K562 (cell line): ENCODE results near the gene RSPRY1. TPM values are rescaled to one million over a fixed set of nuclear protein-coding genes. Genes with fewer than 3 reads are reported as not detected.

Experiments
- ATAC-seq: fragments of 200-7000 bp; cut with Tn5 transposase; 3 replicates; pipeline ENCODE4 v1.9.1; 2020; ENCODE audit warnings: moderate library complexity
- BruUV-seq: library from RNA; stranded (reverse); fragments of 400-500 nt; replicated peaks from 2 replicates; lab custom pipeline; 2021; lab: Mats Ljungman, UMichigan
- CTCF ChIA-PET: fragments of 300-600 bp; formaldehyde crosslinking; extraction: SDS; loops from one replicate; lab custom pipeline; 2021; ENCODE audit warnings: low intra/inter-chr PET ratio; lab: Yijun Ruan, JAX
- POLR2A ChIA-PET: fragments of 300-600, 350-650 bp; sonication (Branson Sonifier 250); formaldehyde crosslinking; extraction: SDS; loops from one replicate; lab custom pipeline; 2021; ENCODE audit warnings: antibody characterized with exemption, inconsistent platforms; lab: Yijun Ruan, JAX
- DNase-seq, 4 experiments: peaks; one replicate each; pipeline versions ENCODE4 v3.0.0 to v3.0.0-alpha.2; 2011 to 2018; ENCODE audit warnings: low spot score in 3 of 4, mixed read lengths in 3 of 4; ENCODE audit errors: extremely low read depth in 1 of 4
- FAIRE-seq: peaks from 2 replicates; lab custom pipeline; 2011; peaks lifted over from hg19 to GRCh38; lab: Jason Lieb, UNC
- H2AFZ ChIP-seq: 2 replicates; pipeline ENCODE4 v1.6.0; 2011; ENCODE audit warnings: low read depth, low read length, control low read depth, inconsistent platforms
- H3K27ac ChIP-seq: fragments of 200-600 bp; 3 replicates; pipeline ENCODE4 v1.8.0; 2011; ENCODE audit warnings: low read depth, mild to moderate bottlenecking, control low read depth, inconsistent platforms, low read length, moderate library complexity, mixed read lengths; ENCODE audit errors: extremely low read depth
- H3K27me3 ChIP-seq, 2 experiments: fragments of 300-600 bp in 1 of 2; 2 replicates in 1 of 2; 3 replicates in 1 of 2; pipeline versions ENCODE4 v1.6.0 to v1.8.0; 2011; ENCODE audit warnings: inconsistent platforms in 2 of 2, low read length in 2 of 2, mild to moderate bottlenecking in 1 of 2, mixed read lengths in 1 of 2, moderate library complexity in 1 of 2; ENCODE audit not compliant: control insufficient read depth in 2 of 2, insufficient read depth in 2 of 2
- H3K36me3 ChIP-seq: fragments of 300-600 bp; 3 replicates; pipeline ENCODE4 v1.8.0; 2011; ENCODE audit warnings: mild to moderate bottlenecking, low read length, inconsistent platforms; ENCODE audit not compliant: control insufficient read depth, insufficient read depth
- H3K4me1 ChIP-seq, 2 experiments: fragments of 200-600 bp in 1 of 2; replicated peaks in 1 of 2; 2 replicates in 1 of 2; 3 replicates in 1 of 2; pipeline versions ENCODE4 v1.5.1 to v1.8.0; 2011; ENCODE audit warnings: inconsistent platforms in 2 of 2, low read length in 2 of 2, mild to moderate bottlenecking in 1 of 2, mixed read lengths in 1 of 2, moderate library complexity in 1 of 2; ENCODE audit not compliant: control insufficient read depth in 2 of 2, insufficient read depth in 2 of 2
- H3K4me2 ChIP-seq: 2 replicates; pipeline ENCODE4 v1.6.1; 2011; ENCODE audit warnings: low read length, control low read depth, inconsistent platforms, mixed read lengths; ENCODE audit not compliant: insufficient read depth
- H3K4me3 ChIP-seq: fragments of 200-600 bp; sonication (generic), shearing (Covaris generic); 2 replicates; pipeline ENCODE4 v1.5.1; 2016; ENCODE audit warnings: control low read depth, inconsistent platforms
- H3K79me2 ChIP-seq: fragments of 200-600 bp; 3 replicates; pipeline ENCODE4 v1.8.0; 2011; ENCODE audit warnings: low read length, inconsistent platforms; ENCODE audit not compliant: control insufficient read depth, insufficient read depth
- H3K9ac ChIP-seq, 2 experiments: 2 replicates each; pipeline versions ENCODE4 v1.6.0 to v1.6.1; 2011; ENCODE audit warnings: low read depth in 2 of 2, low read length in 2 of 2, control low read depth in 1 of 2, inconsistent platforms in 1 of 2, mild to moderate bottlenecking in 1 of 2, mixed read lengths in 1 of 2; ENCODE audit not compliant: insufficient read depth in 1 of 2
- H3K9me1 ChIP-seq: one replicate; pipeline ENCODE4 v1.6.0; 2011; ENCODE audit warnings: inconsistent platforms, mild to moderate bottlenecking, low read length, moderate library complexity; ENCODE audit not compliant: control insufficient read depth, insufficient read depth
- H3K9me3 ChIP-seq: replicated peaks from 2 replicates; pipeline ENCODE4 v1.5.1; 2011; ENCODE audit warnings: low read depth, low read length, inconsistent platforms; ENCODE audit not compliant: control insufficient read depth, insufficient read depth
- H4K20me1 ChIP-seq: replicated peaks from 2 replicates; pipeline ENCODE4 v1.6.1; 2011; ENCODE audit warnings: low read length, inconsistent platforms, mixed read lengths; ENCODE audit not compliant: control insufficient read depth, insufficient read depth
- CBFA2T2 ChIP-seq: fragments of 450-650 bp; conservative IDR thresholded peaks from 2 replicates; pipeline ENCODE4 v1.6.1; 2017; ENCODE audit warnings: mild to moderate bottlenecking
- FOXM1 ChIP-seq, 2 experiments: fragments of 450-650 bp in 1 of 2; sonication (generic) in 1 of 2; formaldehyde crosslinking in 1 of 2; IDR thresholded peaks; 2 replicates each; pipeline versions ENCODE4 v1.6.1 to v1.9.0; 2017 to 2022; ENCODE audit warnings: low read depth in 2 of 2, mild to moderate bottlenecking in 2 of 2, missing genetic modification reagents in 1 of 2, moderate library complexity in 1 of 2
- HDAC3 ChIP-seq: fragments of 450-650 bp; IDR thresholded peaks from 2 replicates; pipeline ENCODE4 v1.6.1; 2018; ENCODE audit warnings: borderline replicate concordance, mild to moderate bottlenecking, moderate library complexity; ENCODE audit not compliant: partially characterized antibody
- IFI16 ChIP-seq: fragments of 250-450 bp; sonication (Bioruptor Pico); IDR thresholded peaks from 2 replicates; pipeline ENCODE4 v2.1.2; 2022; ENCODE audit warnings: mild to moderate bottlenecking, inconsistent platforms
- KDM1A ChIP-seq, 2 experiments: fragments of 450-650 bp; IDR thresholded peaks; 2 replicates each; pipeline ENCODE4 v1.6.1; 2016; ENCODE audit warnings: mild to moderate bottlenecking in 2 of 2
- PHB ChIP-seq: fragments of 250-450 bp; sonication (Bioruptor Pico); IDR thresholded peaks from 2 replicates; pipeline ENCODE4 v1.5.0; 2021
- SIX5 ChIP-seq, 2 experiments: IDR thresholded peaks; 2 replicates each; pipeline ENCODE4 v1.6.1; 2011; ENCODE audit warnings: low read length in 2 of 2, borderline replicate concordance in 1 of 2, low read depth in 1 of 2, mild to moderate bottlenecking in 1 of 2, moderate library complexity in 1 of 2; ENCODE audit not compliant: insufficient read depth in 1 of 2
- TAF15 ChIP-seq: fragments of 200-400 bp; formaldehyde crosslinking; IDR thresholded peaks from 2 replicates; pipeline ENCODE4 v1.6.1; 2017; ENCODE audit warnings: mild to moderate bottlenecking, low read depth, low read length, moderate library complexity
- XRCC5 ChIP-seq: fragments of 200-400 bp; formaldehyde crosslinking; IDR thresholded peaks from 2 replicates; pipeline ENCODE4 v1.6.1; 2017; ENCODE audit warnings: low read depth, mild to moderate bottlenecking, low read length
- ZNF75A ChIP-seq: fragments of 450-650 bp; formaldehyde crosslinking; IDR thresholded peaks from 2 replicates; pipeline ENCODE4 v1.4.0; 2020; ENCODE audit warnings: mild to moderate bottlenecking
- ZSCAN29 ChIP-seq: fragments of 450-650 bp; IDR thresholded peaks from 2 replicates; pipeline ENCODE4 v1.6.1; 2017
- in situ Hi-C: fragments of 300-500 bp; cut with MboI; formaldehyde crosslinking; loops from 4 replicates; pipeline ENCODE4 v1.15.0; 2018; ENCODE audit warnings: inconsistent platforms, mixed read lengths
- intact Hi-C: fragments of 100-400 bp; cut with micrococcal nuclease; formaldehyde crosslinking; loops from 2 replicates; pipeline ENCODE4 v1.14.2; 2022
- polyA plus RNA-seq, 8 experiments: library from polyadenylated mRNA; depleted of rRNA in 4 of 8; stranded (reverse) in 5 of 8; unstranded in 3 of 8; fragments of >200 nt; fragmentation: Nextera tagmentation in 2 of 8; fragmentation: Illumina TruSeq in 1 of 8; extraction: Ambion mirVana in 2 of 8; extraction: Trizol in 1 of 8; gene quantifications; 2 replicates each; pipeline versions ENCODE4 v1.2.1 to v1.2.3, GENCODE V29; 2011 to 2014; ENCODE audit warnings: inconsistent platforms in 1 of 8, missing spikeins in 1 of 8
- total RNA-seq, 7 experiments: library from RNA; depleted of rRNA in 6 of 7; stranded (reverse); fragments of >200 nt in 6 of 7; fragmentation: Illumina TruSeq in 2 of 7; extraction: Trizol in 2 of 7; gene quantifications; 2 replicates each; pipeline versions ENCODE4 v1.2.1 to v1.2.3, GENCODE V29; 2011 to 2021; ENCODE audit warnings: low replicate concordance in 1 of 7
- TF ChIP-seq, protein P1 (sequence below): sonication (generic); formaldehyde crosslinking; IDR thresholded peaks from 2 replicates; pipeline ENCODE4 v1.8.0; 2022; ENCODE audit warnings: missing genetic modification reagents, mild to moderate bottlenecking, borderline replicate concordance
- TF ChIP-seq, protein P2 (sequence below): fragments of 200-800 bp; sonication (Bioruptor generic); IDR thresholded peaks from 2 replicates; pipeline ENCODE4 v1.6.1; 2016; ENCODE audit warnings: missing genetic modification characterization, missing compliant biosample characterization
- TF ChIP-seq, protein P3 (sequence below), 2 experiments: fragments of 450-650 bp; conservative IDR thresholded peaks; 2 replicates each; pipeline ENCODE4 v1.6.1; 2017; ENCODE audit warnings: mild to moderate bottlenecking in 2 of 2, moderate library complexity in 2 of 2

The RSPRY1 gene
- total and polyA plus RNA-seq, 9 of the 15 experiments (the other 6 are each of a cell fraction or from before 2014, with no cell fraction given): 10.2 to 27.8 (median 20.8) TPM

- FAIRE-seq (no peak), DNase-seq (no peak), ATAC-seq (no peak)
- H3K79me2 ChIP-seq: no peaks in the 10 kb centered on the region
- H3K27me3 ChIP-seq: no peaks in the 10 kb centered on the region
- H3K9ac ChIP-seq: no peak overlapping the region
- H3K4me3 ChIP-seq: no peak overlapping the region
- H2AFZ ChIP-seq: no peak overlapping the region
- intact Hi-C loops: no loop called here
- CTCF ChIA-PET: interaction anchor here (0.6 kb wide), 1 partner anchor 16 kb away, joined by 3 read pairs; no protein-coding TSS in a partner anchor
- peaks cover 0 to 9% of the 10 kb centered on the region in 2 experiments; a peak in 2 of 5 replicates for H3K4me1 ChIP-seq
- no peaks in the 10 kb centered on the region for H3K9me1 ChIP-seq
- no peaks in the 10 kb centered on the region for H3K9me3 ChIP-seq
- no peak overlapping the region; the same call in 1 of the 2 replicates for H3K4me2 ChIP-seq
- POLR2A ChIA-PET: interaction anchor here (0.9 kb wide), 1 partner anchor 14 kb away, joined by 3 read pairs; no protein-coding TSS in a partner anchor
- peak overlapping the region; percentile 26; the same call in 1 of the 3 replicates for H3K27ac ChIP-seq
- H4K20me1 ChIP-seq: no peaks in the 10 kb centered on the region
- in situ Hi-C loops: no loop called here
- BruUV-seq: no TSS peak
- H3K36me3 ChIP-seq: peaks cover 78% of the 10 kb centered on the region
- TF ChIP-seq PHB (CRISPR knock-in tag): no peak
- TF ChIP-seq, protein P1, sequence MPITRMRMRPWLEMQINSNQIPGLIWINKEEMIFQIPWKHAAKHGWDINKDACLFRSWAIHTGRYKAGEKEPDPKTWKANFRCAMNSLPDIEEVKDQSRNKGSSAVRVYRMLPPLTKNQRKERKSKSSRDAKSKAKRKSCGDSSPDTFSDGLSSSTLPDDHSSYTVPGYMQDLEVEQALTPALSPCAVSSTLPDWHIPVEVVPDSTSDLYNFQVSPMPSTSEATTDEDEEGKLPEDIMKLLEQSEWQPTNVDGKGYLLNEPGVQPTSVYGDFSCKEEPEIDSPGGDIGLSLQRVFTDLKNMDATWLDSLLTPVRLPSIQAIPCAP: no peak
- TF ChIP-seq, protein P2, sequence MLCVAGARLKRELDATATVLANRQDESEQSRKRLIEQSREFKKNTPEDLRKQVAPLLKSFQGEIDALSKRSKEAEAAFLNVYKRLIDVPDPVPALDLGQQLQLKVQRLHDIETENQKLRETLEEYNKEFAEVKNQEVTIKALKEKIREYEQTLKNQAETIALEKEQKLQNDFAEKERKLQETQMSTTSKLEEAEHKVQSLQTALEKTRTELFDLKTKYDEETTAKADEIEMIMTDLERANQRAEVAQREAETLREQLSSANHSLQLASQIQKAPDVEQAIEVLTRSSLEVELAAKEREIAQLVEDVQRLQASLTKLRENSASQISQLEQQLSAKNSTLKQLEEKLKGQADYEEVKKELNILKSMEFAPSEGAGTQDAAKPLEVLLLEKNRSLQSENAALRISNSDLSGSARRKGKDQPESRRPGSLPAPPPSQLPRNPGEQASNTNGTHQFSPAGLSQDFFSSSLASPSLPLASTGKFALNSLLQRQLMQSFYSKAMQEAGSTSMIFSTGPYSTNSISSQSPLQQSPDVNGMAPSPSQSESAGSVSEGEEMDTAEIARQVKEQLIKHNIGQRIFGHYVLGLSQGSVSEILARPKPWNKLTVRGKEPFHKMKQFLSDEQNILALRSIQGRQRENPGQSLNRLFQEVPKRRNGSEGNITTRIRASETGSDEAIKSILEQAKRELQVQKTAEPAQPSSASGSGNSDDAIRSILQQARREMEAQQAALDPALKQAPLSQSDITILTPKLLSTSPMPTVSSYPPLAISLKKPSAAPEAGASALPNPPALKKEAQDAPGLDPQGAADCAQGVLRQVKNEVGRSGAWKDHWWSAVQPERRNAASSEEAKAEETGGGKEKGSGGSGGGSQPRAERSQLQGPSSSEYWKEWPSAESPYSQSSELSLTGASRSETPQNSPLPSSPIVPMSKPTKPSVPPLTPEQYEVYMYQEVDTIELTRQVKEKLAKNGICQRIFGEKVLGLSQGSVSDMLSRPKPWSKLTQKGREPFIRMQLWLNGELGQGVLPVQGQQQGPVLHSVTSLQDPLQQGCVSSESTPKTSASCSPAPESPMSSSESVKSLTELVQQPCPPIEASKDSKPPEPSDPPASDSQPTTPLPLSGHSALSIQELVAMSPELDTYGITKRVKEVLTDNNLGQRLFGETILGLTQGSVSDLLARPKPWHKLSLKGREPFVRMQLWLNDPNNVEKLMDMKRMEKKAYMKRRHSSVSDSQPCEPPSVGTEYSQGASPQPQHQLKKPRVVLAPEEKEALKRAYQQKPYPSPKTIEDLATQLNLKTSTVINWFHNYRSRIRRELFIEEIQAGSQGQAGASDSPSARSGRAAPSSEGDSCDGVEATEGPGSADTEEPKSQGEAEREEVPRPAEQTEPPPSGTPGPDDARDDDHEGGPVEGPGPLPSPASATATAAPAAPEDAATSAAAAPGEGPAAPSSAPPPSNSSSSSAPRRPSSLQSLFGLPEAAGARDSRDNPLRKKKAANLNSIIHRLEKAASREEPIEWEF (CRISPR knock-in tag): no peak
- no peak for TF ChIP-seq IFI16 (CRISPR knock-in tag)
- 0 out of 4 replicates have a peak, but pooled peaks of 1 of the 2 experiments have one; percentile 31 for TF ChIP-seq KDM1A (IDR thresholded peaks at IDR 0.05)
- TF ChIP-seq HDAC3: no peak
- TF ChIP-seq FOXM1 (IDR thresholded peaks at IDR 0.05; ENCODE audit: low read depth): 0 out of 2 replicates have a peak, but pooled peaks have one; percentile 24
- TF ChIP-seq FOXM1 (CRISPR knock-in tag; IDR thresholded peaks at IDR 0.05; ENCODE audit: low read depth): no peak
- TF ChIP-seq, protein P3, sequence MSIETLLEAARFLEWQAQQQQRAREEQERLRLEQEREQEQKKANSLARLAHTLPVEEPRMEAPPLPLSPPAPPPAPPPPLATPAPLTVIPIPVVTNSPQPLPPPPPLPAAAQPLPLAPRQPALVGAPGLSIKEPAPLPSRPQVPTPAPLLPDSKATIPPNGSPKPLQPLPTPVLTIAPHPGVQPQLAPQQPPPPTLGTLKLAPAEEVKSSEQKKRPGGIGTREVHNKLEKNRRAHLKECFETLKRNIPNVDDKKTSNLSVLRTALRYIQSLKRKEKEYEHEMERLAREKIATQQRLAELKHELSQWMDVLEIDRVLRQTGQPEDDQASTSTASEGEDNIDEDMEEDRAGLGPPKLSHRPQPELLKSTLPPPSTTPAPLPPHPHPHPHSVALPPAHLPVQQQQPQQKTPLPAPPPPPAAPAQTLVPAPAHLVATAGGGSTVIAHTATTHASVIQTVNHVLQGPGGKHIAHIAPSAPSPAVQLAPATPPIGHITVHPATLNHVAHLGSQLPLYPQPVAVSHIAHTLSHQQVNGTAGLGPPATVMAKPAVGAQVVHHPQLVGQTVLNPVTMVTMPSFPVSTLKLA (conservative IDR thresholded peaks at IDR 0.05): 0 out of 4 replicates have a peak, but pooled peaks of 1 of the 2 experiments have one; percentile 8
- TF ChIP-seq XRCC5: no peak
- 0 out of 2 replicates have a peak, but pooled peaks have one; percentile 15 for TF ChIP-seq CBFA2T2
- no peak for TF ChIP-seq ZNF75A
- no peak for TF ChIP-seq ZSCAN29
- TF ChIP-seq SIX5 (IDR thresholded peaks at IDR 0.05; ENCODE audit: borderline replicate concordance in 1 of 2, insufficient read depth in 1 of 2, low read depth in 1 of 2, low read length in 2 of 2): no peak
- TF ChIP-seq TAF15: no peak
Observed at GRCh38 chr16:57236022-57236350, 49.9 kb downstream of the RSPRY1 start.
